SU-DHL-6 (cell line): ENCODE data around the gene ZSCAN25.

Source experiments
- EZH2phosphoT487 ChIP-seq: fragments of 200-600 bp; sonication (generic), shearing (Covaris generic); conservative IDR thresholded peaks from 2 replicates; pipeline ENCODE4 v1.6.1; 2018; ENCODE audit warnings: mild to moderate bottlenecking, antibody characterized with exemption, low read length, moderate library complexity, mixed read lengths
- TF ChIP-seq, protein P1 (sequence below): fragments of 200-600 bp; sonication (generic); IDR thresholded peaks from one replicate; pipeline ENCODE4 v1.5.1; 2017; ENCODE audit warnings: antibody characterized with exemption, mild to moderate bottlenecking, low read length, moderate library complexity; ENCODE audit not compliant: insufficient read depth, poor library complexity, severe bottlenecking

- TF ChIP-seq, protein P1, sequence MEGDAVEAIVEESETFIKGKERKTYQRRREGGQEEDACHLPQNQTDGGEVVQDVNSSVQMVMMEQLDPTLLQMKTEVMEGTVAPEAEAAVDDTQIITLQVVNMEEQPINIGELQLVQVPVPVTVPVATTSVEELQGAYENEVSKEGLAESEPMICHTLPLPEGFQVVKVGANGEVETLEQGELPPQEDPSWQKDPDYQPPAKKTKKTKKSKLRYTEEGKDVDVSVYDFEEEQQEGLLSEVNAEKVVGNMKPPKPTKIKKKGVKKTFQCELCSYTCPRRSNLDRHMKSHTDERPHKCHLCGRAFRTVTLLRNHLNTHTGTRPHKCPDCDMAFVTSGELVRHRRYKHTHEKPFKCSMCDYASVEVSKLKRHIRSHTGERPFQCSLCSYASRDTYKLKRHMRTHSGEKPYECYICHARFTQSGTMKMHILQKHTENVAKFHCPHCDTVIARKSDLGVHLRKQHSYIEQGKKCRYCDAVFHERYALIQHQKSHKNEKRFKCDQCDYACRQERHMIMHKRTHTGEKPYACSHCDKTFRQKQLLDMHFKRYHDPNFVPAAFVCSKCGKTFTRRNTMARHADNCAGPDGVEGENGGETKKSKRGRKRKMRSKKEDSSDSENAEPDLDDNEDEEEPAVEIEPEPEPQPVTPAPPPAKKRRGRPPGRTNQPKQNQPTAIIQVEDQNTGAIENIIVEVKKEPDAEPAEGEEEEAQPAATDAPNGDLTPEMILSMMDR: no peak
- no peak for TF ChIP-seq EZH2phosphoT487
Measured at GRCh38 chr7:99653754-99654153, 37.0 kb downstream of the ZSCAN25 start.
